Ishikawa (cell line): ENCODE measurements around the gene KIAA0825.

Experiments
- CEBPB ChIP-seq: IDR thresholded peaks from 2 replicates; pipeline ENCODE4 v1.6.1; 2012
- CREB1 ChIP-seq: IDR thresholded peaks from 2 replicates; pipeline ENCODE4 v1.6.1; 2012; ENCODE audit warnings: low read depth
- EGR1 ChIP-seq: IDR thresholded peaks from 2 replicates; pipeline ENCODE4 v1.6.1; 2012
- EP300 ChIP-seq: IDR thresholded peaks from 2 replicates; pipeline ENCODE4 v1.6.1; 2012; ENCODE audit warnings: borderline replicate concordance
- NFIC ChIP-seq: IDR thresholded peaks from 2 replicates; pipeline ENCODE4 v1.6.1; 2012
- RAD21 ChIP-seq: IDR thresholded peaks from 2 replicates; pipeline ENCODE4 v1.6.1; 2012; ENCODE audit warnings: low read depth
- TAF1 ChIP-seq: IDR thresholded peaks from 2 replicates; pipeline ENCODE4 v1.6.1; 2012; ENCODE audit warnings: low read depth, mild to moderate bottlenecking
- TCF12 ChIP-seq: IDR thresholded peaks from 2 replicates; pipeline ENCODE4 v1.6.1; 2012; ENCODE audit warnings: low read depth
- YY1 ChIP-seq: IDR thresholded peaks from 2 replicates; pipeline ENCODE4 v1.6.1; 2012; ENCODE audit warnings: low read depth
- ZBTB7A ChIP-seq: IDR thresholded peaks from 2 replicates; pipeline ENCODE4 v1.6.1; 2012; ENCODE audit warnings: low read depth
- TF ChIP-seq, protein P1 (sequence below): IDR thresholded peaks from 2 replicates; pipeline ENCODE4 v1.6.1; 2012; ENCODE audit warnings: low read depth, mild to moderate bottlenecking
- TF ChIP-seq, protein P2 (sequence below): IDR thresholded peaks from 2 replicates; pipeline ENCODE4 v1.6.1; 2012
- TF ChIP-seq, protein P3 (sequence below): IDR thresholded peaks from 2 replicates; pipeline ENCODE4 v1.6.1; 2012

DNA sequence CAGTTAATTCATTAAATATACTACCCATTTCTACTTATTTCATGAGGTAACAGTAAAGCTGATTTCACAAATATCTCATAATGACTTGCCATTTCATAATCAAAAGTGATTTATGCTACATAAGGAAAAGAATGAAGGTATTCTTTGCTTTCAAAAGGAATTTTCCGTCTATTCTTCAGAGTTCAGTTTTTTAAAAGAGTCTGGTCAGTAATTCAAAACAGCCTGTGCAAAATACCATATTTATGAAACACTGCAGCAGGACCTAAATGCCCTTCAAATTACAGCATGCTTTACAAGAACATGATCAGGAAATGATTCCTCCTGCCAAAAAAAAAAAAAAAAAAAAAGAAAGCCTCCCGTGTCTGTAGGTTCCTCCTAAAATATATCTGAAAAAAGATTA, 154.7 kb downstream of the KIAA0825 start:
- no peak for TF ChIP-seq EGR1
- no peak for TF ChIP-seq TCF12
- TF ChIP-seq TAF1, result no peak
- TF ChIP-seq EP300, result no peak
- TF ChIP-seq CEBPB, result no peak
- TF ChIP-seq, protein P1, sequence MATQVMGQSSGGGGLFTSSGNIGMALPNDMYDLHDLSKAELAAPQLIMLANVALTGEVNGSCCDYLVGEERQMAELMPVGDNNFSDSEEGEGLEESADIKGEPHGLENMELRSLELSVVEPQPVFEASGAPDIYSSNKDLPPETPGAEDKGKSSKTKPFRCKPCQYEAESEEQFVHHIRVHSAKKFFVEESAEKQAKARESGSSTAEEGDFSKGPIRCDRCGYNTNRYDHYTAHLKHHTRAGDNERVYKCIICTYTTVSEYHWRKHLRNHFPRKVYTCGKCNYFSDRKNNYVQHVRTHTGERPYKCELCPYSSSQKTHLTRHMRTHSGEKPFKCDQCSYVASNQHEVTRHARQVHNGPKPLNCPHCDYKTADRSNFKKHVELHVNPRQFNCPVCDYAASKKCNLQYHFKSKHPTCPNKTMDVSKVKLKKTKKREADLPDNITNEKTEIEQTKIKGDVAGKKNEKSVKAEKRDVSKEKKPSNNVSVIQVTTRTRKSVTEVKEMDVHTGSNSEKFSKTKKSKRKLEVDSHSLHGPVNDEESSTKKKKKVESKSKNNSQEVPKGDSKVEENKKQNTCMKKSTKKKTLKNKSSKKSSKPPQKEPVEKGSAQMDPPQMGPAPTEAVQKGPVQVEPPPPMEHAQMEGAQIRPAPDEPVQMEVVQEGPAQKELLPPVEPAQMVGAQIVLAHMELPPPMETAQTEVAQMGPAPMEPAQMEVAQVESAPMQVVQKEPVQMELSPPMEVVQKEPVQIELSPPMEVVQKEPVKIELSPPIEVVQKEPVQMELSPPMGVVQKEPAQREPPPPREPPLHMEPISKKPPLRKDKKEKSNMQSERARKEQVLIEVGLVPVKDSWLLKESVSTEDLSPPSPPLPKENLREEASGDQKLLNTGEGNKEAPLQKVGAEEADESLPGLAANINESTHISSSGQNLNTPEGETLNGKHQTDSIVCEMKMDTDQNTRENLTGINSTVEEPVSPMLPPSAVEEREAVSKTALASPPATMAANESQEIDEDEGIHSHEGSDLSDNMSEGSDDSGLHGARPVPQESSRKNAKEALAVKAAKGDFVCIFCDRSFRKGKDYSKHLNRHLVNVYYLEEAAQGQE, result no peak
- TF ChIP-seq, protein P2, sequence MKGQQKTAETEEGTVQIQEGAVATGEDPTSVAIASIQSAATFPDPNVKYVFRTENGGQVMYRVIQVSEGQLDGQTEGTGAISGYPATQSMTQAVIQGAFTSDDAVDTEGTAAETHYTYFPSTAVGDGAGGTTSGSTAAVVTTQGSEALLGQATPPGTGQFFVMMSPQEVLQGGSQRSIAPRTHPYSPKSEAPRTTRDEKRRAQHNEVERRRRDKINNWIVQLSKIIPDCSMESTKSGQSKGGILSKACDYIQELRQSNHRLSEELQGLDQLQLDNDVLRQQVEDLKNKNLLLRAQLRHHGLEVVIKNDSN, result no peak
- TF ChIP-seq NFIC, result no peak
- TF ChIP-seq RAD21, result no peak
- no peak for TF ChIP-seq ZBTB7A
- no peak for TF ChIP-seq YY1
- TF ChIP-seq, protein P3, sequence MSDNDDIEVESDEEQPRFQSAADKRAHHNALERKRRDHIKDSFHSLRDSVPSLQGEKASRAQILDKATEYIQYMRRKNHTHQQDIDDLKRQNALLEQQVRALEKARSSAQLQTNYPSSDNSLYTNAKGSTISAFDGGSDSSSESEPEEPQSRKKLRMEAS, result no peak
- TF ChIP-seq CREB1, result no peak
